Measurements from ENCODE around the gene LRP1-AS. TPM values are rescaled to one million over a fixed set of nuclear protein-coding genes. Genes with fewer than 3 reads are reported as not detected.

Gene LRP1-AS
- total and polyA plus RNA-seq, 10 of the 15 experiments (the other 5 are each of a cell fraction or from before 2014, with no cell fraction given), result not detected

DNA sequence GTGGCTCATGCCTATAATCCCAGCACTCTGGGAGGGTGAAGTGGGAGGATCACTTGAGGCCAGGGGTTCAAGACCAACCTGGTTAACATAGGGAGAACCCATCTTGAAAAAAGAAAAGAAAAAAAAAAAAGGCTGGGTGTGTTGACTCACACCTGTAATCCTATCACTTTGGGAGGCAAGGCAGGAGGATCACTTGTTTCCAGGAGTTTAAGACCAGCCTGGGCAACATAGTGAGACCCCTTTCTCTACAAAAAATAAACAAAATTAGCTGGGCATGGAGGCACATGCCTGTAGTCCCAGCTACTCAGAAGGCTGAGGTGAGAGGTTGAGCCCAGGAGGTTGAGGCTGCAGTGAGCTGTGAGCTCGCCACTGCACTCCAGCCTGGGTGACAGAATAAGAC, 23.0 kb upstream of the LRP1-AS start:
- POLR2A ChIA-PET, result no interaction called here
- intact Hi-C loops (cut with micrococcal nuclease; ENCODE audit: unreplicated experiment), result no loop called here

More for the DNA sequence above, 23.0 kb upstream of the LRP1-AS start:
- Histone ChIP-seq H3K9ac (ENCODE audit: control insufficient read depth, insufficient read depth, low read length) (no peak overlapping the region), H3K27ac (ENCODE audit: control insufficient read depth, insufficient read depth) (no peak overlapping the region), H4K20me1 (ENCODE audit: control insufficient read depth, insufficient read depth) (peaks cover 3% of the 10 kb centered on the region; the same call in 1 of the 2 replicates), H3K27me3 (replicated peaks in 1 of 2; ENCODE audit: control insufficient read depth in 2 of 2, insufficient read depth in 2 of 2, low read length in 1 of 2) (no peaks in the 10 kb centered on the region), H3K36me3 (ENCODE audit: control insufficient read depth in 2 of 2, insufficient read depth in 2 of 2, low read length in 1 of 2) (no peaks in the 10 kb centered on the region), H3K79me2 (ENCODE audit: control insufficient read depth, insufficient read depth, low read length) (no peaks in the 10 kb centered on the region), H3K9me3 (replicated peaks; ENCODE audit: control insufficient read depth, insufficient read depth, low read length) (no peaks in the 10 kb centered on the region), H3K4me2 (ENCODE audit: control insufficient read depth, insufficient read depth) (no peak overlapping the region), H2AFZ (ENCODE audit: control insufficient read depth, low read depth, low read length) (no peak overlapping the region), H3K4me3 (no peak overlapping the region), H3K4me1 (ENCODE audit: control insufficient read depth, insufficient read depth, low read length) (no peaks in the 10 kb centered on the region; the same call in 1 of the 2 replicates)
- DNase-seq (ENCODE audit: low read depth, low spot score) (no peak), FAIRE-seq (no peak), ATAC-seq (no peak)
- 0% methylated on average over 1 of the region's 1 CpG for WGBS (ENCODE audit: insufficient coverage, insufficient replicate concordance, low lambda C conversion rate, missing lambda C conversion rate)
- CTCF ChIA-PET, result interaction anchor here (1.1 to 1.6 kb wide), 7 partner anchors 12 to 139 kb away, joined by 3 to 9 read pairs (median 5); no protein-coding TSS in a partner anchor
- in situ Hi-C loops (cut with MboI), result no loop called here
- BruUV-seq (replicated peaks), result no TSS peak
- TF ChIP-seq, protein P1, sequence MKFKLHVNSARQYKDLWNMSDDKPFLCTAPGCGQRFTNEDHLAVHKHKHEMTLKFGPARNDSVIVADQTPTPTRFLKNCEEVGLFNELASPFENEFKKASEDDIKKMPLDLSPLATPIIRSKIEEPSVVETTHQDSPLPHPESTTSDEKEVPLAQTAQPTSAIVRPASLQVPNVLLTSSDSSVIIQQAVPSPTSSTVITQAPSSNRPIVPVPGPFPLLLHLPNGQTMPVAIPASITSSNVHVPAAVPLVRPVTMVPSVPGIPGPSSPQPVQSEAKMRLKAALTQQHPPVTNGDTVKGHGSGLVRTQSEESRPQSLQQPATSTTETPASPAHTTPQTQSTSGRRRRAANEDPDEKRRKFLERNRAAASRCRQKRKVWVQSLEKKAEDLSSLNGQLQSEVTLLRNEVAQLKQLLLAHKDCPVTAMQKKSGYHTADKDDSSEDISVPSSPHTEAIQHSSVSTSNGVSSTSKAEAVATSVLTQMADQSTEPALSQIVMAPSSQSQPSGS (IDR thresholded peaks at IDR 0.05; ENCODE audit: low read length), result no peak
- TF ChIP-seq RCOR1 (conservative IDR thresholded peaks at IDR 0.05; ENCODE audit: low read depth, low read length) (no peak), ASH2L (IDR thresholded peaks at IDR 0.05; ENCODE audit: borderline replicate concordance, low read depth) (no peak), NR2C2 (IDR thresholded peaks at IDR 0.05; ENCODE audit: borderline replicate concordance, control insufficient read depth, insufficient read length, low read depth) (no peak), RUNX3 (IDR thresholded peaks at IDR 0.05; ENCODE audit: low read length) (no peak), ESRRA (IDR thresholded peaks at IDR 0.05; ENCODE audit: low read length) (no peak)
- TF ChIP-seq, protein P2, sequence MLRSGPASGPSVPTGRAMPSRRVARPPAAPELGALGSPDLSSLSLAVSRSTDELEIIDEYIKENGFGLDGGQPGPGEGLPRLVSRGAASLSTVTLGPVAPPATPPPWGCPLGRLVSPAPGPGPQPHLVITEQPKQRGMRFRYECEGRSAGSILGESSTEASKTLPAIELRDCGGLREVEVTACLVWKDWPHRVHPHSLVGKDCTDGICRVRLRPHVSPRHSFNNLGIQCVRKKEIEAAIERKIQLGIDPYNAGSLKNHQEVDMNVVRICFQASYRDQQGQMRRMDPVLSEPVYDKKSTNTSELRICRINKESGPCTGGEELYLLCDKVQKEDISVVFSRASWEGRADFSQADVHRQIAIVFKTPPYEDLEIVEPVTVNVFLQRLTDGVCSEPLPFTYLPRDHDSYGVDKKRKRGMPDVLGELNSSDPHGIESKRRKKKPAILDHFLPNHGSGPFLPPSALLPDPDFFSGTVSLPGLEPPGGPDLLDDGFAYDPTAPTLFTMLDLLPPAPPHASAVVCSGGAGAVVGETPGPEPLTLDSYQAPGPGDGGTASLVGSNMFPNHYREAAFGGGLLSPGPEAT (IDR thresholded peaks at IDR 0.05; ENCODE audit: low read depth), result no peak
- TF ChIP-seq, protein P3, sequence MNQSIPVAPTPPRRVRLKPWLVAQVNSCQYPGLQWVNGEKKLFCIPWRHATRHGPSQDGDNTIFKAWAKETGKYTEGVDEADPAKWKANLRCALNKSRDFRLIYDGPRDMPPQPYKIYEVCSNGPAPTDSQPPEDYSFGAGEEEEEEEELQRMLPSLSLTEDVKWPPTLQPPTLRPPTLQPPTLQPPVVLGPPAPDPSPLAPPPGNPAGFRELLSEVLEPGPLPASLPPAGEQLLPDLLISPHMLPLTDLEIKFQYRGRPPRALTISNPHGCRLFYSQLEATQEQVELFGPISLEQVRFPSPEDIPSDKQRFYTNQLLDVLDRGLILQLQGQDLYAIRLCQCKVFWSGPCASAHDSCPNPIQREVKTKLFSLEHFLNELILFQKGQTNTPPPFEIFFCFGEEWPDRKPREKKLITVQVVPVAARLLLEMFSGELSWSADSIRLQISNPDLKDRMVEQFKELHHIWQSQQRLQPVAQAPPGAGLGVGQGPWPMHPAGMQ (IDR thresholded peaks at IDR 0.05; ENCODE audit: borderline replicate concordance), result no peak
- TF ChIP-seq, protein P4, sequence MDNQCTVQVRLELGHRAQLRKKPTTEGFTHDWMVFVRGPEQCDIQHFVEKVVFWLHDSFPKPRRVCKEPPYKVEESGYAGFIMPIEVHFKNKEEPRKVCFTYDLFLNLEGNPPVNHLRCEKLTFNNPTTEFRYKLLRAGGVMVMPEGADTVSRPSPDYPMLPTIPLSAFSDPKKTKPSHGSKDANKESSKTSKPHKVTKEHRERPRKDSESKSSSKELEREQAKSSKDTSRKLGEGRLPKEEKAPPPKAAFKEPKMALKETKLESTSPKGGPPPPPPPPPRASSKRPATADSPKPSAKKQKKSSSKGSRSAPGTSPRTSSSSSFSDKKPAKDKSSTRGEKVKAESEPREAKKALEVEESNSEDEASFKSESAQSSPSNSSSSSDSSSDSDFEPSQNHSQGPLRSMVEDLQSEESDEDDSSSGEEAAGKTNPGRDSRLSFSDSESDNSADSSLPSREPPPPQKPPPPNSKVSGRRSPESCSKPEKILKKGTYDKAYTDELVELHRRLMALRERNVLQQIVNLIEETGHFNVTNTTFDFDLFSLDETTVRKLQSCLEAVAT (IDR thresholded peaks at IDR 0.05), result no peak
- SMC1A ChIA-PET (ENCODE audit: uncharacterized antibody, unreplicated experiment), result interaction anchor here (0.6 kb wide), 1 partner anchor 46 kb away, joined by 4 read pairs; no protein-coding TSS in a partner anchor
- RAD21 ChIA-PET (ENCODE audit: unreplicated experiment), result no interaction called here

All from GM12878 (cell line).